Ascending aorta (tissue), 2 donors: Measurements from ENCODE around the gene MEN1. TPM values are rescaled to one million over a fixed set of nuclear protein-coding genes. Genes with fewer than 3 reads are reported as not detected.

Source experiments
- DNase-seq, 2 donors: peaks; one replicate each; pipeline ENCODE4 v3.0.0-alpha.2; 2019; ENCODE audit warnings: low spot score in 2 of 2
- H3K27ac ChIP-seq, 2 donors: fragments of 200-600 bp; sonication (generic); one replicate each; pipeline ENCODE4 v1.5.1; 2016 to 2017; ENCODE audit warnings: mild to moderate bottlenecking in 1 of 2
- H3K27me3 ChIP-seq: fragments of 200-600 bp; sonication (generic); one replicate; pipeline ENCODE4 v1.5.1; 2017
- H3K36me3 ChIP-seq, 2 donors: fragments of 200-600 bp; sonication (generic); one replicate each; pipeline ENCODE4 v1.5.1; 2016
- H3K4me1 ChIP-seq, 2 donors: fragments of 200-600 bp; sonication (generic); one replicate each; pipeline ENCODE4 v1.5.1; 2016 to 2017; ENCODE audit warnings: mild to moderate bottlenecking in 1 of 2
- H3K4me3 ChIP-seq, 2 donors: fragments of 200-600 bp; sonication (generic); one replicate each; pipeline ENCODE4 v1.5.1; 2016 to 2017; ENCODE audit warnings: mild to moderate bottlenecking in 1 of 2
- H3K9me3 ChIP-seq, 2 donors: fragments of 200-600 bp; sonication (generic); one replicate each; pipeline ENCODE4 v1.5.1; 2016
- CTCF ChIP-seq, 3 experiments: fragments of 200-600 bp in 2 of 3; fragments of 450-650 bp in 1 of 3; sonication (generic) in 2 of 3; IDR thresholded peaks; one replicate each; pipeline ENCODE4 v1.5.1; 2016 to 2019; ENCODE audit warnings: antibody characterized with exemption in 3 of 3, mild to moderate bottlenecking in 1 of 3, moderate library complexity in 1 of 3
- intact Hi-C: fragments of 100-400 bp; cut with DNase I; formaldehyde crosslinking; loops from one replicate; pipeline ENCODE4 v1.15.1; 2023
- total RNA-seq: library from RNA; depleted of rRNA; stranded (reverse); fragments of >200 nt; gene quantifications from one replicate; pipeline ENCODE4 v1.1.0, GENCODE V29; 2016

The MEN1 gene
- total RNA-seq, 1 donor from 2014 or later = 36.6 TPM

- H3K27me3 ChIP-seq = no peaks in the 10 kb centered on the region
- peaks cover 15 to 37% of the 10 kb centered on the region in 2 donors for H3K4me1 ChIP-seq
- TF ChIP-seq CTCF (IDR thresholded peaks at IDR 0.05) = no peak
- H3K9me3 ChIP-seq = no peaks in the 10 kb centered on the region
- H3K36me3 ChIP-seq = peaks cover 8 to 16% of the 10 kb centered on the region in 2 donors
- peak overlapping the region in 1 of 2 donors; percentile 75 for H3K27ac ChIP-seq
- H3K4me3 ChIP-seq = peak overlapping the region; percentile 42 to 57
- DNase-seq = peak in 1 of 2 donors; percentile 54
- intact Hi-C loops = no loop called here
Observed at GRCh38 chr11:64758330-64759079, 51.8 kb downstream of the MEN1 start.

DNA sequence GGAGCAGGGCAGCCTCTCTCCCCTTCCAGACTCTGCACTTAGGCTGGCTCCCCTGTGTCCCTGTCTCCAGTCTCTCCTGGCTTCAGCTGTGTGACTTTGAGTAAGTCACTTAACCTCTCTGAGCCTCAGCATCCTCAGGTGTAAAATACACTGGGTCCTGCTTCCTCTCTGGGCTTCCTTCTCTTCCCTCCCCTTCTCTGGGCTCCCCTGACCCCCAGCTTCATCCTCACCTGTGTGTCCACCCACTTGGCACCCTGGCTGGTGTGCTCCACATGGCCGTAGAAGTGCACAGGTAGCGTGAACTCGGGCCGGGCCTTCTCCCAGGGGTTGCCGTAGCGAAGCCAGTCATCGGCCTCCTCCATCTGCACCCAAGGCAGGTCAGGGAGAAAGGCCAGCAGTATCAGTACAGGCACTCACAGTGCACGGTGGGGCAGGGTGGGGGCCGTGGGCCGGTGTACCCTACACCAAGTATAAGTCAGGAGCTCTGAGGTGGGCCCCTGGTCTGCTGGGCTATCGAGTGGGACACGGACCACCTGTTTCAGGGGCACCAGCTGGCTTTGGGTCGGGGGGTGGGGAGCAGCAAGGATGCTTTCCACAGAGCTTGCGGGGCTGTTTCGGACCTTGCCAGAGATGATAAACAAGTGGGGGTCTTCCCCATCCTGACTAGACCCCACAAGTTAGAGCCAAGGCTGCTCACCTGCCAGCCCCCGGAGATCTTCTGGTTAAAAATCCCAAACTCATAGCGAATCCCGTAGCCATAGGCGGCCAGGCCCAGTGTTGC, 52.6 kb downstream of the MEN1 start:
- no peak overlapping the region for H3K4me3 ChIP-seq
- peak in 1 of 2 donors; percentile 62 for DNase-seq
- intact Hi-C loops = no loop called here
- TF ChIP-seq CTCF (IDR thresholded peaks at IDR 0.05) = no peak
- no peak overlapping the region for H3K27ac ChIP-seq
- no peaks in the 10 kb centered on the region for H3K9me3 ChIP-seq
- H3K4me1 ChIP-seq = peaks cover 12 to 29% of the 10 kb centered on the region in 2 donors
- H3K27me3 ChIP-seq = no peaks in the 10 kb centered on the region
- peaks cover under 1 to 13% of the 10 kb centered on the region in 2 donors for H3K36me3 ChIP-seq

DNA sequence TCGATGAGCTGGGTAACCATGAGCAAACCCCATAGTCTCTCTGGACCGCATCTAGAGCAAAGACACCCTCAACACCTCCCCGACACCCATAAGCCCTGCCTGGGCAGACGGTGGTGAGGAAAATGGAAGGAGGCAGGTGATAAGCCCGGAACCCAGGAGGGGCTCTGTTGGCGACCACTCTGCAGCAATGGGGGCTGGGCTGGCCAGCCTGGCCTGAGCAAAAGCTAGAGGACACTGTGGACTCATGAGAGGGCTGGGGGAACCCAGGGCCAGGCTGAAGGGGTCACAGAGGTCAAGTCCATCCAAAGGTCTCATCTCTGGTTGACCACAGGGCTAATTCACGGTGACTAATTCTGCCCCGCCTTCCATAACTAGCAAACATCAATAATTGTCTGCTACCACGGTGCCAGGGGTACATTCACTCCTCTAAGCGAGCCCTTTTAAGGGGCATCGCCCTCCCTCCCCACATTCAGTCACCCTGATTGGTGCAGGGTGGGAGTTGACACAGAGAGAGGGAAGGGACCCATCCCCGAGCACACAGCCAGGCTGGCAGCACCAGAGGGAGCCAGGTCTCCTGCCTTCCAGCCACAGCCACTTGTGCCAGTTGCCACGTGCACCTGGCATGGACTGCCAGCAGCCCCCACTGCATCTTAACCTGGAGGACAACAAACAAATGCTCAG, 54.5 kb downstream of the MEN1 start:
- intact Hi-C loops = no loop called here
- peak in 1 of 2 donors; percentile 55 for DNase-seq
- Histone ChIP-seq H3K27me3 (no peaks in the 10 kb centered on the region), H3K27ac (no peak overlapping the region), H3K9me3 (no peaks in the 10 kb centered on the region), H3K4me1 (peaks cover 12 to 25% of the 10 kb centered on the region in 2 donors), H3K36me3 (peaks cover 15 to 17% of the 10 kb centered on the region in 2 donors), H3K4me3 (no peak overlapping the region)
- no peak for TF ChIP-seq CTCF (IDR thresholded peaks at IDR 0.05)

GRCh38 chr11:64754919-64755662, 55.3 kb downstream of the MEN1 start:
- peak in 1 of 2 donors; percentile 58 for DNase-seq
- Histone ChIP-seq H3K4me1 (peaks cover 5 to 18% of the 10 kb centered on the region in 2 donors), H3K9me3 (no peaks in the 10 kb centered on the region), H3K27me3 (no peaks in the 10 kb centered on the region), H3K36me3 (peaks cover 15 to 22% of the 10 kb centered on the region in 2 donors), H3K4me3 (no peak overlapping the region), H3K27ac (no peak overlapping the region)
- no peak for TF ChIP-seq CTCF (IDR thresholded peaks at IDR 0.05)
- intact Hi-C loops = no loop called here
